Stimulated activated CD4-positive, alpha-beta T cell treated with anti-CD3 and anti-CD28 coated beads, Interleukin-2, amount 100 ng/mL, for 4 hours (primary cell): ENCODE results near the gene CLEC16A.
"Not testable (repeated sequence)": the region's sequence is repeated elsewhere in the genome, so short reads cannot be mapped to it uniquely, and the experiment has no call there.

Source experiments
- DNase-seq: peaks from one replicate; pipeline ENCODE4 v3.0.0-alpha.2; 2020; ENCODE audit warnings: low read depth

CLEC16A gene

GRCh38 chr16:11102523-11102898, 158.1 kb downstream of the CLEC16A start:
- no peak for DNase-seq

- DNase-seq = not testable (repeated sequence)
Observed at GRCh38 chr16:11103301-11103700, 158.9 kb downstream of the CLEC16A start.

GRCh38 chr16:11104168-11105037, 160.0 kb downstream of the CLEC16A start:
- no peak for DNase-seq

GRCh38 chr16:11105038-11105903, 160.9 kb downstream of the CLEC16A start:
- DNase-seq = peak; percentile 11

- no peak for DNase-seq
Observed at GRCh38 chr16:11106726-11107125, 162.4 kb downstream of the CLEC16A start.

GRCh38 chr16:11107780-11108465, 163.6 kb downstream of the CLEC16A start:
- DNase-seq = no peak

- DNase-seq = no peak
Observed at GRCh38 chr16:11108466-11108805, 164.1 kb downstream of the CLEC16A start.

GRCh38 chr16:11109566-11109965, 165.2 kb downstream of the CLEC16A start:
- no peak for DNase-seq

- DNase-seq = no peak
Observed at GRCh38 chr16:11111150-11111549, 166.8 kb downstream of the CLEC16A start.

- no peak for DNase-seq
Observed at GRCh38 chr16:11111856-11112634, 167.7 kb downstream of the CLEC16A start.

- DNase-seq = no peak
Observed at GRCh38 chr16:11112723-11113348, 168.5 kb downstream of the CLEC16A start.

- DNase-seq = no peak
Observed at GRCh38 chr16:11114366-11115164, 170.2 kb downstream of the CLEC16A start.

GRCh38 chr16:11117576-11118211, 173.3 kb downstream of the CLEC16A start:
- DNase-seq = no peak

- DNase-seq = no peak
Observed at GRCh38 chr16:11118479-11118878, 174.1 kb downstream of the CLEC16A start.

GRCh38 chr16:11121083-11121608, 176.8 kb downstream of the CLEC16A start:
- DNase-seq = no peak

- DNase-seq = no peak
Observed at GRCh38 chr16:11121914-11122692, 177.7 kb downstream of the CLEC16A start.

- DNase-seq = no peak
Observed at GRCh38 chr16:11123666-11124065, 179.3 kb downstream of the CLEC16A start.

- no peak for DNase-seq
Observed at GRCh38 chr16:11125936-11126335, 181.6 kb downstream of the CLEC16A start.
